Panc1 (cell line): ENCODE data around the gene FMN2. TPM values are rescaled to one million over a fixed set of nuclear protein-coding genes. Genes with fewer than 3 reads are reported as not detected.

ENCODE experiments used
- ATAC-seq: fragments of 200-7000 bp; cut with Tn5 transposase; 2 replicates; pipeline ENCODE4 v1.9.1; 2020; ENCODE audit warnings: mild to moderate bottlenecking, moderate library complexity
- BruUV-seq: library from RNA; stranded (reverse); fragments of 400-500 nt; replicated peaks from 2 replicates; lab custom pipeline; 2021; lab: Mats Ljungman, UMichigan
- CTCF ChIA-PET: fragments of 300-600 bp; sonication (Branson Sonifier 250); formaldehyde crosslinking; loops from one replicate; lab custom pipeline; 2022; ENCODE audit warnings: antibody characterized with exemption; lab: Charles Lee
- POLR2A ChIA-PET: fragments of 300-600 bp; sonication (Branson Sonifier 250); formaldehyde crosslinking; loops from one replicate; lab custom pipeline; 2022; ENCODE audit warnings: antibody characterized with exemption; lab: Charles Lee
- DNase-seq: peaks from one replicate; pipeline ENCODE4 v3.0.0-alpha.2; 2010; ENCODE audit warnings: low read depth, low spot score
- H3K27ac ChIP-seq: 2 replicates; pipeline ENCODE4 v1.5.1; 2011; ENCODE audit warnings: mild to moderate bottlenecking, low read length, inconsistent platforms
- H3K27me3 ChIP-seq: fragments of 200-500 bp; sonication (Bioruptor generic); 2 replicates; pipeline ENCODE4 v1.6.0; 2014; ENCODE audit warnings: low read length, inconsistent platforms; ENCODE audit not compliant: control insufficient read depth, insufficient read depth
- H3K36me3 ChIP-seq: fragments of 200-500 bp; sonication (Bioruptor generic); 2 replicates; pipeline ENCODE4 v1.5.1; 2014; ENCODE audit warnings: inconsistent platforms, mild to moderate bottlenecking, low read length, moderate library complexity; ENCODE audit not compliant: control insufficient read depth, insufficient read depth
- H3K4me1 ChIP-seq: 2 replicates; pipeline ENCODE4 v1.5.1; 2011; ENCODE audit warnings: inconsistent platforms, mild to moderate bottlenecking, low read length, moderate library complexity; ENCODE audit not compliant: control insufficient read depth, insufficient read depth
- H3K4me3 ChIP-seq, 2 experiments: 2 replicates each; pipeline ENCODE4 v1.5.1; 2011 to 2012; ENCODE audit warnings: low read depth in 2 of 2, low read length in 2 of 2, mild to moderate bottlenecking in 2 of 2, inconsistent platforms in 1 of 2, moderate library complexity in 1 of 2
- H3K9me3 ChIP-seq: fragments of 200-500 bp; sonication (Bioruptor generic); 2 replicates; pipeline ENCODE4 v1.5.1; 2014; ENCODE audit warnings: low read depth, mild to moderate bottlenecking, inconsistent platforms, low read length, moderate library complexity; ENCODE audit not compliant: control insufficient read depth, insufficient read depth
- POLR2AphosphoS5 ChIP-seq: IDR thresholded peaks from 2 replicates; pipeline ENCODE4 v1.6.1; 2012; ENCODE audit warnings: mild to moderate bottlenecking, low read depth, low read length, moderate library complexity
- REST ChIP-seq, 2 experiments: IDR thresholded peaks; 2 replicates each; pipeline ENCODE4 v1.6.1; 2011 to 2012; ENCODE audit warnings: low read depth in 2 of 2, control low read depth in 1 of 2, low read length in 1 of 2, mild to moderate bottlenecking in 1 of 2, moderate library complexity in 1 of 2; ENCODE audit not compliant: insufficient read depth in 1 of 2
- SIN3A ChIP-seq: IDR thresholded peaks from 2 replicates; pipeline ENCODE4 v1.6.1; 2012; ENCODE audit warnings: low read depth, mild to moderate bottlenecking, low read length, moderate library complexity, borderline replicate concordance; ENCODE audit not compliant: insufficient read depth
- TCF7L2 ChIP-seq: IDR thresholded peaks from 2 replicates; pipeline ENCODE4 v1.6.1; 2011; ENCODE audit warnings: mild to moderate bottlenecking, low read depth, low read length, inconsistent platforms
- in situ Hi-C: cut with HindIII; loops from 2 replicates; pipeline ENCODE4 v1.10.0; 2016; ENCODE audit warnings: low sequenced_read_pairs, low pct_unique_long_range_greater_than_20kb
- intact Hi-C: fragments of 100-400 bp; cut with micrococcal nuclease; formaldehyde crosslinking; loops from one replicate; pipeline ENCODE4 v1.10.0; 2022; ENCODE audit not compliant: unreplicated experiment
- total RNA-seq: library from RNA; stranded (reverse); gene quantifications from one replicate; pipeline ENCODE4 v1.2.1, GENCODE V29; 2021; ENCODE audit not compliant: unreplicated experiment
- TF ChIP-seq, protein P1 (sequence below): fragments of 450-650 bp; IDR thresholded peaks from 2 replicates; pipeline ENCODE4 v1.5.1; 2017; ENCODE audit warnings: mild to moderate bottlenecking

FMN2 gene
- total RNA-seq, 1 experiment from 2014 or later = 1.9 TPM

- in situ Hi-C loops (no loop called here), intact Hi-C loops (no loop called here)
- Histone ChIP-seq H3K9me3 (peaks cover 9% of the 10 kb centered on the region; the same call in 1 of the 2 replicates), H3K4me1 (no peaks in the 10 kb centered on the region), H3K36me3 (no peaks in the 10 kb centered on the region), H3K4me3 (no peak overlapping the region), H3K27me3 (no peaks in the 10 kb centered on the region), H3K27ac (no peak overlapping the region)
- DNase-seq (no peak), ATAC-seq (no peak)
- BruUV-seq = no TSS peak
- CTCF ChIA-PET = no interaction called here
- POLR2A ChIA-PET = no interaction called here
- TF ChIP-seq, protein P1, sequence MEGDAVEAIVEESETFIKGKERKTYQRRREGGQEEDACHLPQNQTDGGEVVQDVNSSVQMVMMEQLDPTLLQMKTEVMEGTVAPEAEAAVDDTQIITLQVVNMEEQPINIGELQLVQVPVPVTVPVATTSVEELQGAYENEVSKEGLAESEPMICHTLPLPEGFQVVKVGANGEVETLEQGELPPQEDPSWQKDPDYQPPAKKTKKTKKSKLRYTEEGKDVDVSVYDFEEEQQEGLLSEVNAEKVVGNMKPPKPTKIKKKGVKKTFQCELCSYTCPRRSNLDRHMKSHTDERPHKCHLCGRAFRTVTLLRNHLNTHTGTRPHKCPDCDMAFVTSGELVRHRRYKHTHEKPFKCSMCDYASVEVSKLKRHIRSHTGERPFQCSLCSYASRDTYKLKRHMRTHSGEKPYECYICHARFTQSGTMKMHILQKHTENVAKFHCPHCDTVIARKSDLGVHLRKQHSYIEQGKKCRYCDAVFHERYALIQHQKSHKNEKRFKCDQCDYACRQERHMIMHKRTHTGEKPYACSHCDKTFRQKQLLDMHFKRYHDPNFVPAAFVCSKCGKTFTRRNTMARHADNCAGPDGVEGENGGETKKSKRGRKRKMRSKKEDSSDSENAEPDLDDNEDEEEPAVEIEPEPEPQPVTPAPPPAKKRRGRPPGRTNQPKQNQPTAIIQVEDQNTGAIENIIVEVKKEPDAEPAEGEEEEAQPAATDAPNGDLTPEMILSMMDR = no peak
- TF ChIP-seq TCF7L2 (no peak), REST (IDR thresholded peaks at IDR 0.05; ENCODE audit: insufficient read depth in 1 of 2, low read depth in 2 of 2, low read length in 1 of 2) (no peak), SIN3A (no peak), POLR2AphosphoS5 (no peak)
These were observed 108.3 kb downstream of the FMN2 start for GRCh38 chr1:240199758-240200645.

GRCh38 chr1:240201931-240202330, 110.2 kb downstream of the FMN2 start:
- no TSS peak for BruUV-seq
- Histone ChIP-seq H3K9me3 (peaks cover 9% of the 10 kb centered on the region; the same call in 1 of the 2 replicates), H3K27ac (no peak overlapping the region), H3K27me3 (no peaks in the 10 kb centered on the region), H3K36me3 (no peaks in the 10 kb centered on the region), H3K4me1 (no peaks in the 10 kb centered on the region), H3K4me3 (no peak overlapping the region)
- CTCF ChIA-PET = no interaction called here
- no peak for ATAC-seq
- intact Hi-C loops (no loop called here), in situ Hi-C loops (no loop called here)
- POLR2A ChIA-PET = no interaction called here
- TF ChIP-seq SIN3A (no peak), TCF7L2 (no peak), REST (IDR thresholded peaks at IDR 0.05; ENCODE audit: insufficient read depth in 1 of 2, low read depth in 2 of 2, low read length in 1 of 2) (no peak), POLR2AphosphoS5 (no peak)
- TF ChIP-seq, protein P1 = no peak
- DNase-seq = no peak
